SU-DHL-6 (cell line): ENCODE data around the gene AKNA.

ENCODE experiments used
- H2AFZ ChIP-seq: fragments of 200-600 bp; sonication (generic); 2 replicates; pipeline ENCODE4 v1.6.1; 2014; ENCODE audit warnings: low read depth, mild to moderate bottlenecking, moderate library complexity, mixed read lengths, antibody characterized with exemption, low read length; ENCODE audit not compliant: severe bottlenecking
- H3F3A ChIP-seq: fragments of 200-600 bp; shearing (Covaris generic); 2 replicates; pipeline ENCODE4 v1.6.0; 2016; ENCODE audit warnings: antibody characterized with exemption, mild to moderate bottlenecking; ENCODE audit not compliant: insufficient read depth
- H3K27ac ChIP-seq: fragments of 200-600 bp; sonication (generic); 2 replicates; pipeline ENCODE4 v1.5.1; 2016; ENCODE audit warnings: low read depth, mild to moderate bottlenecking, low read length, moderate library complexity, mixed read lengths
- H3K27me3 ChIP-seq: fragments of 200-600 bp; sonication (generic), shearing (Covaris generic); 2 replicates; pipeline ENCODE4 v1.6.0; 2014; ENCODE audit warnings: mild to moderate bottlenecking, low read length
- H3K36me3 ChIP-seq: fragments of 200-600 bp; sonication (generic); 2 replicates; pipeline ENCODE4 v1.6.1; 2014; ENCODE audit warnings: mild to moderate bottlenecking, low read length, mixed read lengths
- H3K4me2 ChIP-seq: fragments of 300-600, 200-600 bp; shearing (Covaris generic), sonication (generic); 2 replicates; pipeline ENCODE4 v1.6.0; 2014; ENCODE audit warnings: low read length, low read depth, mild to moderate bottlenecking; ENCODE audit not compliant: poor library complexity, severe bottlenecking
- H3K4me3 ChIP-seq: fragments of 200-600 bp; sonication (generic); 2 replicates; pipeline ENCODE4 v1.5.1; 2014; ENCODE audit warnings: antibody characterized with exemption, low read length, mild to moderate bottlenecking, mixed read lengths; ENCODE audit not compliant: insufficient read depth, poor library complexity, severe bottlenecking
- H3K79me2 ChIP-seq: fragments of 200-600 bp; sonication (generic); 2 replicates; pipeline ENCODE4 v1.6.1; 2014; ENCODE audit warnings: mild to moderate bottlenecking, low read length, moderate library complexity; ENCODE audit not compliant: insufficient read depth
- H3K9ac ChIP-seq: fragments of 200-600 bp; sonication (generic); 2 replicates; pipeline ENCODE4 v1.7.0; 2014; ENCODE audit warnings: mild to moderate bottlenecking, low read length
- H3K9me2 ChIP-seq: fragments of 200-600 bp; sonication (generic); replicated peaks from 2 replicates; pipeline ENCODE4 v1.6.1; 2014; ENCODE audit warnings: low read length; ENCODE audit not compliant: insufficient read depth
- H3K9me3 ChIP-seq: fragments of 200-600 bp; sonication (generic); 2 replicates; pipeline ENCODE4 v1.6.1; 2014; ENCODE audit warnings: low read length, mixed read lengths; ENCODE audit not compliant: insufficient read depth
- H4K20me1 ChIP-seq: fragments of 200-600 bp; sonication (generic); 2 replicates; pipeline ENCODE4 v1.6.1; 2014; ENCODE audit warnings: low read depth, mild to moderate bottlenecking, antibody characterized with exemption, low read length, moderate library complexity, mixed read lengths
- CTCF ChIP-seq: fragments of 200-600 bp; sonication (generic); IDR thresholded peaks from one replicate; pipeline ENCODE4 v1.5.1; 2017; ENCODE audit warnings: antibody characterized with exemption, mild to moderate bottlenecking, low read length, moderate library complexity; ENCODE audit not compliant: insufficient read depth, poor library complexity, severe bottlenecking
- EZH2phosphoT487 ChIP-seq: fragments of 200-600 bp; sonication (generic), shearing (Covaris generic); conservative IDR thresholded peaks from 2 replicates; pipeline ENCODE4 v1.6.1; 2018; ENCODE audit warnings: mild to moderate bottlenecking, antibody characterized with exemption, low read length, moderate library complexity, mixed read lengths

AKNA gene

GRCh38 chr9:114290561-114290986, 97.2 kb downstream of the AKNA start:
- Histone ChIP-seq H3K9ac (no peak overlapping the region), H3F3A (no peaks in the 10 kb centered on the region), H2AFZ (no peak overlapping the region), H3K27me3 (no peaks in the 10 kb centered on the region), H3K27ac (no peak overlapping the region), H3K36me3 (no peaks in the 10 kb centered on the region), H4K20me1 (no peaks in the 10 kb centered on the region), H3K9me2 (no peaks in the 10 kb centered on the region), H3K4me3 (no peak overlapping the region), H3K9me3 (peaks cover 9% of the 10 kb centered on the region; the same call in 1 of the 2 replicates), H3K4me2 (no peak overlapping the region), H3K79me2 (no peaks in the 10 kb centered on the region)
- TF ChIP-seq CTCF, result no peak
- no peak for TF ChIP-seq EZH2phosphoT487

- no peak overlapping the region for H3K27ac ChIP-seq
- H3K9ac ChIP-seq, result no peak overlapping the region
- H3K4me3 ChIP-seq, result no peak overlapping the region
Observed at GRCh38 chr9:114289571-114290481, 98.0 kb downstream of the AKNA start.

GRCh38 chr9:114289106-114289505, 98.7 kb downstream of the AKNA start:
- H3K9me2 ChIP-seq, result no peaks in the 10 kb centered on the region
- no peak overlapping the region for H3K4me3 ChIP-seq
- H3K27me3 ChIP-seq, result no peaks in the 10 kb centered on the region
- no peak overlapping the region for H3K27ac ChIP-seq
- H3K79me2 ChIP-seq, result no peaks in the 10 kb centered on the region
- no peaks in the 10 kb centered on the region for H3K9me3 ChIP-seq
- H3K36me3 ChIP-seq, result no peaks in the 10 kb centered on the region
- no peaks in the 10 kb centered on the region for H3F3A ChIP-seq
- H3K9ac ChIP-seq, result no peak overlapping the region
- TF ChIP-seq EZH2phosphoT487 (no peak), CTCF (no peak)
- H2AFZ ChIP-seq, result no peak overlapping the region
- H4K20me1 ChIP-seq, result no peaks in the 10 kb centered on the region
- H3K4me2 ChIP-seq, result no peak overlapping the region

More at GRCh38 chr9:114289571-114290481, 98.0 kb downstream of the AKNA start:
- Histone ChIP-seq H3F3A (no peaks in the 10 kb centered on the region), H3K27me3 (no peaks in the 10 kb centered on the region), H3K36me3 (no peaks in the 10 kb centered on the region), H4K20me1 (no peaks in the 10 kb centered on the region), H2AFZ (no peak overlapping the region), H3K79me2 (no peaks in the 10 kb centered on the region), H3K9me3 (peaks cover 6% of the 10 kb centered on the region; the same call in 1 of the 2 replicates), H3K4me2 (no peak overlapping the region), H3K9me2 (no peaks in the 10 kb centered on the region)
- no peak for TF ChIP-seq EZH2phosphoT487
- no peak for TF ChIP-seq CTCF
